ENCODE results near the gene TNFAIP3.

The TNFAIP3 gene

GRCh38 chr6:137874204-137875057 lies 7.4 kb downstream of the TNFAIP3 start:
- peaks cover 35% of the 10 kb centered on the region for H3K27me3 ChIP-seq
- H3K36me3 ChIP-seq: no peaks in the 10 kb centered on the region
- TF ChIP-seq CTCF (IDR thresholded peaks at IDR 0.05; ENCODE audit: low read depth, low read length): no peak
- H3K4me1 ChIP-seq: no peaks in the 10 kb centered on the region
- DNase-seq: no peak
- H3K9me3 ChIP-seq: no peaks in the 10 kb centered on the region
- no peak overlapping the region for H3K4me3 ChIP-seq (ENCODE audit: low read depth, low read length)

- no peak for DNase-seq
- H3K36me3 ChIP-seq: no peaks in the 10 kb centered on the region
- no peak overlapping the region for H3K4me3 ChIP-seq (ENCODE audit: low read depth, low read length)
- peaks cover 28% of the 10 kb centered on the region for H3K27me3 ChIP-seq
- no peak for TF ChIP-seq CTCF (IDR thresholded peaks at IDR 0.05; ENCODE audit: low read depth, low read length)
- no peaks in the 10 kb centered on the region for H3K9me3 ChIP-seq
- no peaks in the 10 kb centered on the region for H3K4me1 ChIP-seq
Observed at GRCh38 chr6:137875058-137875520, 8.0 kb downstream of the TNFAIP3 start.

GRCh38 chr6:137875606-137876005 lies 8.5 kb downstream of the TNFAIP3 start:
- peaks cover 23% of the 10 kb centered on the region for H3K27me3 ChIP-seq
- no peak for DNase-seq
- H3K4me3 ChIP-seq (ENCODE audit: low read depth, low read length): no peak overlapping the region
- no peaks in the 10 kb centered on the region for H3K9me3 ChIP-seq
- no peaks in the 10 kb centered on the region for H3K4me1 ChIP-seq
- no peak for TF ChIP-seq CTCF (IDR thresholded peaks at IDR 0.05; ENCODE audit: low read depth, low read length)
- no peaks in the 10 kb centered on the region for H3K36me3 ChIP-seq

GRCh38 chr6:137876547-137876946 lies 9.5 kb downstream of the TNFAIP3 start:
- TF ChIP-seq CTCF (IDR thresholded peaks at IDR 0.05; ENCODE audit: low read depth, low read length): no peak
- H3K4me3 ChIP-seq (ENCODE audit: low read depth, low read length): no peak overlapping the region
- H3K4me1 ChIP-seq: no peaks in the 10 kb centered on the region
- peaks cover 14% of the 10 kb centered on the region for H3K27me3 ChIP-seq
- no peaks in the 10 kb centered on the region for H3K9me3 ChIP-seq
- no peaks in the 10 kb centered on the region for H3K36me3 ChIP-seq
- no peak for DNase-seq

GRCh38 chr6:137877113-137877512 lies 10.1 kb downstream of the TNFAIP3 start:
- Histone ChIP-seq H3K4me1 (no peaks in the 10 kb centered on the region), H3K9me3 (no peaks in the 10 kb centered on the region), H3K36me3 (no peaks in the 10 kb centered on the region), H3K4me3 (ENCODE audit: low read depth, low read length) (no peak overlapping the region), H3K27me3 (peaks cover 8% of the 10 kb centered on the region; the same call in 1 of the 2 replicates)
- no peak for DNase-seq
- no peak for TF ChIP-seq CTCF (IDR thresholded peaks at IDR 0.05; ENCODE audit: low read depth, low read length)

- Histone ChIP-seq H3K9me3 (no peaks in the 10 kb centered on the region), H3K27me3 (peaks cover 5% of the 10 kb centered on the region; the same call in 1 of the 2 replicates), H3K36me3 (no peaks in the 10 kb centered on the region), H3K4me3 (ENCODE audit: low read depth, low read length) (no peak overlapping the region), H3K4me1 (no peaks in the 10 kb centered on the region)
- no peak for DNase-seq
- no peak for TF ChIP-seq CTCF (IDR thresholded peaks at IDR 0.05; ENCODE audit: low read depth, low read length)
Observed at GRCh38 chr6:137877606-137878005, 10.5 kb downstream of the TNFAIP3 start.
